ENCODE measurements around the gene SP6.

GRCh38 chr17:47852113-47852949, 1.4 kb upstream of the SP6 start:
- TF ChIP-seq, protein P1, sequence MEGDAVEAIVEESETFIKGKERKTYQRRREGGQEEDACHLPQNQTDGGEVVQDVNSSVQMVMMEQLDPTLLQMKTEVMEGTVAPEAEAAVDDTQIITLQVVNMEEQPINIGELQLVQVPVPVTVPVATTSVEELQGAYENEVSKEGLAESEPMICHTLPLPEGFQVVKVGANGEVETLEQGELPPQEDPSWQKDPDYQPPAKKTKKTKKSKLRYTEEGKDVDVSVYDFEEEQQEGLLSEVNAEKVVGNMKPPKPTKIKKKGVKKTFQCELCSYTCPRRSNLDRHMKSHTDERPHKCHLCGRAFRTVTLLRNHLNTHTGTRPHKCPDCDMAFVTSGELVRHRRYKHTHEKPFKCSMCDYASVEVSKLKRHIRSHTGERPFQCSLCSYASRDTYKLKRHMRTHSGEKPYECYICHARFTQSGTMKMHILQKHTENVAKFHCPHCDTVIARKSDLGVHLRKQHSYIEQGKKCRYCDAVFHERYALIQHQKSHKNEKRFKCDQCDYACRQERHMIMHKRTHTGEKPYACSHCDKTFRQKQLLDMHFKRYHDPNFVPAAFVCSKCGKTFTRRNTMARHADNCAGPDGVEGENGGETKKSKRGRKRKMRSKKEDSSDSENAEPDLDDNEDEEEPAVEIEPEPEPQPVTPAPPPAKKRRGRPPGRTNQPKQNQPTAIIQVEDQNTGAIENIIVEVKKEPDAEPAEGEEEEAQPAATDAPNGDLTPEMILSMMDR (IDR thresholded peaks at IDR 0.05; ENCODE audit: borderline replicate concordance, extremely low read depth, low read length, poor library complexity, severe bottlenecking): no peak
- no peak for TF ChIP-seq EZH2 (IDR thresholded peaks at IDR 0.05; ENCODE audit: borderline replicate concordance, low read depth, low read length, severe bottlenecking)
